ENCODE data around the gene EXOG.

The EXOG gene

GRCh38 chr3:38558864-38559263, 62.7 kb downstream of the EXOG start:
- Histone ChIP-seq H3K27ac (ENCODE audit: low read length) (no peak overlapping the region), H3K9ac (ENCODE audit: low read length) (no peak overlapping the region), H3K79me2 (ENCODE audit: low read length) (no peaks in the 10 kb centered on the region), H3K4me3 (ENCODE audit: low read length) (no peak overlapping the region), H4K20me1 (ENCODE audit: insufficient read depth, low read length) (no peaks in the 10 kb centered on the region), H3K4me1 (ENCODE audit: low read length) (no peaks in the 10 kb centered on the region), H3K9me3 (ENCODE audit: insufficient read depth, low read length) (no peaks in the 10 kb centered on the region), H3K27me3 (ENCODE audit: low read depth, low read length) (peaks cover 7% of the 10 kb centered on the region), H2AFZ (ENCODE audit: low read depth, low read length) (no peak overlapping the region), H3K4me2 (ENCODE audit: low read length) (no peak overlapping the region), H3K36me3 (replicated peaks; ENCODE audit: low read depth, low read length) (no peaks in the 10 kb centered on the region)
- no peak for TF ChIP-seq CTCF (IDR thresholded peaks at IDR 0.05; ENCODE audit: low read depth, low read length)
- no peak for TF ChIP-seq EZH2phosphoT487 (IDR thresholded peaks at IDR 0.05; ENCODE audit: low read depth)

- Histone ChIP-seq H3K79me2 (ENCODE audit: low read length) (no peaks in the 10 kb centered on the region), H3K9me3 (ENCODE audit: insufficient read depth, low read length) (no peaks in the 10 kb centered on the region), H2AFZ (ENCODE audit: low read depth, low read length) (no peak overlapping the region), H3K4me1 (ENCODE audit: low read length) (no peaks in the 10 kb centered on the region), H3K27ac (ENCODE audit: low read length) (no peak overlapping the region), H3K36me3 (replicated peaks; ENCODE audit: low read depth, low read length) (no peaks in the 10 kb centered on the region), H3K4me3 (ENCODE audit: low read length) (no peak overlapping the region), H4K20me1 (ENCODE audit: insufficient read depth, low read length) (no peaks in the 10 kb centered on the region), H3K27me3 (ENCODE audit: low read depth, low read length) (peaks cover 7% of the 10 kb centered on the region), H3K4me2 (ENCODE audit: low read length) (no peak overlapping the region), H3K9ac (ENCODE audit: low read length) (no peak overlapping the region)
- TF ChIP-seq EZH2phosphoT487 (IDR thresholded peaks at IDR 0.05; ENCODE audit: low read depth) = no peak
- TF ChIP-seq CTCF (IDR thresholded peaks at IDR 0.05; ENCODE audit: low read depth, low read length) = no peak
Observed at GRCh38 chr3:38560284-38560683, 64.1 kb downstream of the EXOG start.

- H2AFZ ChIP-seq (ENCODE audit: low read depth, low read length) = no peak overlapping the region
- no peaks in the 10 kb centered on the region for H3K9me3 ChIP-seq (ENCODE audit: insufficient read depth, low read length)
- H4K20me1 ChIP-seq (ENCODE audit: insufficient read depth, low read length) = no peaks in the 10 kb centered on the region
- no peaks in the 10 kb centered on the region for H3K4me1 ChIP-seq (ENCODE audit: low read length)
- H3K79me2 ChIP-seq (ENCODE audit: low read length) = no peaks in the 10 kb centered on the region
- H3K36me3 ChIP-seq (replicated peaks; ENCODE audit: low read depth, low read length) = no peaks in the 10 kb centered on the region
- no peak overlapping the region for H3K9ac ChIP-seq (ENCODE audit: low read length)
- peaks cover 7% of the 10 kb centered on the region for H3K27me3 ChIP-seq (ENCODE audit: low read depth, low read length)
- no peak for TF ChIP-seq CTCF (IDR thresholded peaks at IDR 0.05; ENCODE audit: low read depth, low read length)
- no peak for TF ChIP-seq EZH2phosphoT487 (IDR thresholded peaks at IDR 0.05; ENCODE audit: low read depth)
- no peak overlapping the region for H3K4me2 ChIP-seq (ENCODE audit: low read length)
- no peak overlapping the region for H3K27ac ChIP-seq (ENCODE audit: low read length)
- H3K4me3 ChIP-seq (ENCODE audit: low read length) = no peak overlapping the region
Observed at GRCh38 chr3:38560996-38561717, 65.0 kb downstream of the EXOG start.

GRCh38 chr3:38561746-38562466, 65.8 kb downstream of the EXOG start:
- H3K27ac ChIP-seq (ENCODE audit: low read length) = no peak overlapping the region
- H3K79me2 ChIP-seq (ENCODE audit: low read length) = no peaks in the 10 kb centered on the region
- H2AFZ ChIP-seq (ENCODE audit: low read depth, low read length) = no peak overlapping the region
- no peaks in the 10 kb centered on the region for H3K36me3 ChIP-seq (replicated peaks; ENCODE audit: low read depth, low read length)
- H3K4me2 ChIP-seq (ENCODE audit: low read length) = no peak overlapping the region
- no peak overlapping the region for H3K4me3 ChIP-seq (ENCODE audit: low read length)
- H4K20me1 ChIP-seq (ENCODE audit: insufficient read depth, low read length) = no peaks in the 10 kb centered on the region
- peaks cover 7% of the 10 kb centered on the region for H3K27me3 ChIP-seq (ENCODE audit: low read depth, low read length)
- H3K4me1 ChIP-seq (ENCODE audit: low read length) = no peaks in the 10 kb centered on the region
- no peaks in the 10 kb centered on the region for H3K9me3 ChIP-seq (ENCODE audit: insufficient read depth, low read length)
- TF ChIP-seq CTCF (IDR thresholded peaks at IDR 0.05; ENCODE audit: low read depth, low read length) (no peak), EZH2phosphoT487 (IDR thresholded peaks at IDR 0.05; ENCODE audit: low read depth) (no peak)
- H3K9ac ChIP-seq (ENCODE audit: low read length) = no peak overlapping the region
